Raji (cell line): ENCODE data around the gene CACNA1D.

Source experiments
- POLR2A ChIP-seq: IDR thresholded peaks from 2 replicates; pipeline ENCODE4 v1.6.1; 2011; ENCODE audit warnings: low read depth, low read length, control low read depth; ENCODE audit not compliant: insufficient read depth

Gene CACNA1D

DNA sequence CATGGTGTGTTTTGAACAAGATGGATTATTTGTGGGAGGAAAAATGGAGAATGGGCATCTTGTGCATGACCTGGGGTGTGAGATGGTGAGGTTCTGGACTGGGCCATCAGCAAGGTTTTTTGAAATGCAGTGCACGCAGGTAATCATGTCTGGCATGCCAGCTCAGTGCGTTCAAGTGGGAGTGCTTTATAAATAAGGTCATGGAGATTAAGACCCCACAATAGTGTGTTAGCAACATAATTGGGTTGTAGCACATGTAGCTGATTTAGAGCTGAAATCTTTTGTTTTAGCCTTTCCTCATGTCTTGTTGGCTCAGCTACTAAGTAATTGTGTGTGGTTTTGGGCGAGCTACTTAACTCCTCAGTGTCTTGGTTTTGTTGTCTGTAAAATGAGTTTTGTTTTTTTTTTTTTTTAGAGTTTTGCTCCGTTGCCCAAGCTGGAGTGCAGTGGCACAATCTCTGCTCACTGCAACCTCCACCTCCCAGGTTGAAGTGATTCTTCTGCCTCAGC, 3.9 kb upstream of the CACNA1D start:
- no peak for TF ChIP-seq POLR2A

DNA sequence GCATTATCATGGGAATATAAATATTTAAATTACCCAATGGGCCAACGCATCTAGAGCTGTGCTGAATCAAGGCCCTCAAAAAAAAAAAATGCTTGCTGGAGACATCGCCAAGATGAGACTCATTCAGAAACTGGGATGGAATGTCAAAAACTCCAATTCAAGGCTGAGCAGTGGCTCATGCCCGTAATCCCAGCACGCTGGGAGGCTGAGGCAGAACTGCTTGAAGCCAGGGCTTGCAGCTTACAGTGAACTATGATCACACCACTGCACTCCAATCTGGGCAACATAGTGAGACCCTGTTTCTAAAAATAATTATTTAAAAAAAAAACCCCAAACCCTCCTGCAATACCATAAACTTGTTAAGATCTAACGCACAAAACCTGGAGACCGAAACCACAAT, 3.1 kb upstream of the CACNA1D start:
- no peak for TF ChIP-seq POLR2A

DNA sequence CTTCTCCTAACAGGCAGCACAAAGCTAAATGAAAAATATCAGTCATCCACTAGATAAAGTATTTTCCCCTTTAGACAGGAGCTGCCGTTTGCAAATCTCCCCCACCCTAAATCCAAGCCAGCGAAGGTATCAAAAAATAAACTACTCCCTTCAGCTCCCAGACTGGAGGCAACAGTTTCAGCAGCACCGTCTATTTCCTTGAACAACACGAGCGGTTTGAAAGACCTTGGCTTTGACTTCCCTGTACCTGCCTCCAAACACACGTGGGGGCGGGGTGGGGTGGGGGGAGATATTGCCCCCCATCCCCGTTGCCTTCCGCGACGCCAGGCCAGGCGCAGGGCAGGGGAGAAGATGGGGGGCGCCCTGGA, 832 bp upstream of the CACNA1D start:
- TF ChIP-seq POLR2A, result no peak

GRCh38 chr3:53495146-53495519, 722 bp downstream of the CACNA1D start:
- TF ChIP-seq POLR2A, result no peak

- TF ChIP-seq POLR2A, result no peak
Observed at GRCh38 chr3:53495520-53496391, 1.3 kb downstream of the CACNA1D start.

DNA sequence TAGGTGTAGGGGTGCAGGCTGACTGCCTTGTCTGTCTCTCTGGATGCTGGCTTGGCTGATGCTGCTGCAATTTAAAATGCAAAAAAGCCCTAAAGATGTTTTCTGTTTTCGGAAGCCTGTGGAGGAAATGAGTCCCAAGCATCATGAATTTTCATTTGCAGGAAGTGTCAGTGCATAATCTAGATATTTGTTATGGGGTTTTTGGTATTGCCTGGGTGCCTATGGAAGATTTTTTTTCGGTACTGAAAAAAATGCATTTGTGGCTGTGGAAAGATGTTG, 1.9 kb downstream of the CACNA1D start:
- TF ChIP-seq POLR2A, result no peak

DNA sequence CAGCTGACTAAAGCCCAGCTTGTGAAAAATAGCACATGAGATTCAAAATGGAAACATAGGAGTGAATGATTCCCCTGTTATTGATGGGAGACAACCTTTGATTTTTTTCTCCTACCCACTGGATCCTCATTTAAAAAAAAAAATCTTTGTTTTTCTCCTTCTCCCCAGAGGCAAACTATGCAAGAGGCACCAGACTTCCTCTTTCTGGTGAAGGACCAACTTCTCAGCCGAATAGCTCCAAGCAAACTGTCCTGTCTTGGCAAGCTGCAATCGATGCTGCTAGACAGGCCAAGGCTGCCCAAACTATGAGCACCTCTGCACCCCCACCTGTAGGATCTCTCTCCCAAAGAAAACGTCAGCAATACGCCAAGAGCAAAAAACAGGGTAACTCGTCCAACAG, 2.6 kb downstream of the CACNA1D start:
- TF ChIP-seq POLR2A, result no peak

DNA sequence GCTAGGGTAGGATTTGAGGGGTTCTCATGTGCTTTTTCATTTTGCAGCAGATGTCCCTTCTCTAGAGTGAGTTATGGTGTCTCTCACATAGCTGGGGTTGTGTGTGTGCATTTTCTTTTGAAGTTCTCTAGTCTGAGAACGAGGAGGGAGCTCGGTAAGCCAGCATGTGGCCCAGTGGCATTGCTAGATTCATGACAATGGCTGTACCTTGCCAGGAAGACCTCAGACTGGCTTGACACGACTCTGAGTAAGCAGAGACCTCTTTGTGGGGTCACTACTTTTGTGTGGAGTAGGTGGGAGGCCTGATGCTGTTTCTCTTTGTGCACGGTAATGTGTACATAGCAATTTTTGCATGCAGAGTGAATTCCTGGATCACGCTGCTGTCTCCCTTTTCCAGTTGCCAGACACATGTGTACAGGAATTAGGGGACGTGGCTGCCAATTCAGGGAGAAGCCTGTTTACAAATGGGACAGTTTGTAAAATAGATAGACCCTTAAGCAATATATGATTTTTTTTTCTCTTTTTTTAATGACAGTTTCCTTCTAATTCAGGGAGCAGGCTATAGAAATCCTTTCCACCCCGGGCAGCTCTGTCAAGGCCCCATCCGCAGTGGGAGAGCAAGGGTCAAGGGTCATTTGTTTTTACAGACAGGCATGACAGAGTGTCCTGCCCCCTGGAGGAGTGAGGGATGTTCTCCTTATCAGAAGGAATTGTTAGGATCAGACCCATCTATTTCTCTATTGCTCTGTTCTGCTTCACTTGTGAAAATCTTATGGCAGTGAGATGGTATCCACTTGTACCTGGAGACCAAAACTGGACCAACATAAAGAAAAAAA, 4.6 kb downstream of the CACNA1D start:
- TF ChIP-seq POLR2A, result no peak

GRCh38 chr3:53500165-53500777, 5.9 kb downstream of the CACNA1D start:
- no peak for TF ChIP-seq POLR2A

- TF ChIP-seq POLR2A, result no peak
Observed at GRCh38 chr3:53501178-53501577, 6.8 kb downstream of the CACNA1D start.

DNA sequence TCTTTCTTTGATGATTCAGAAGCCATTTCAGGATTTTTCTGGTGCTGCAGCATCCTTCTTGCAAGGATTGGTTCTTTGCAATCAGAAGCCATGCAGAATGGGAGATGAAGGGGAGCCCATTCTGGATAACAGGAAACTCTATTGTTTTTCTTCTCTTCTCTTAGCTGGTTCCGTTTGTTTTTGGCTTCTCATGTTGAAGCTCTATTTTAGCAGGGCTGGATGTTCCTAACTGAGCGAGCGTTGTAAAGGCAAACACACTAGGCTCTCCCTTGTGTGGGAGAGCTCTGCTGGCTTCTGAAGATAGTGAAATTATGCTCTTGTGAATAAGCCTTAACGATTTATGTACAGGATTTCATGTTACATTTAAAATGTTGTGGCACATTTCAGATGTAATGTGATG, 8.3 kb downstream of the CACNA1D start:
- no peak for TF ChIP-seq POLR2A

- TF ChIP-seq POLR2A, result no peak
Observed at GRCh38 chr3:53503195-53503594, 8.8 kb downstream of the CACNA1D start.

DNA sequence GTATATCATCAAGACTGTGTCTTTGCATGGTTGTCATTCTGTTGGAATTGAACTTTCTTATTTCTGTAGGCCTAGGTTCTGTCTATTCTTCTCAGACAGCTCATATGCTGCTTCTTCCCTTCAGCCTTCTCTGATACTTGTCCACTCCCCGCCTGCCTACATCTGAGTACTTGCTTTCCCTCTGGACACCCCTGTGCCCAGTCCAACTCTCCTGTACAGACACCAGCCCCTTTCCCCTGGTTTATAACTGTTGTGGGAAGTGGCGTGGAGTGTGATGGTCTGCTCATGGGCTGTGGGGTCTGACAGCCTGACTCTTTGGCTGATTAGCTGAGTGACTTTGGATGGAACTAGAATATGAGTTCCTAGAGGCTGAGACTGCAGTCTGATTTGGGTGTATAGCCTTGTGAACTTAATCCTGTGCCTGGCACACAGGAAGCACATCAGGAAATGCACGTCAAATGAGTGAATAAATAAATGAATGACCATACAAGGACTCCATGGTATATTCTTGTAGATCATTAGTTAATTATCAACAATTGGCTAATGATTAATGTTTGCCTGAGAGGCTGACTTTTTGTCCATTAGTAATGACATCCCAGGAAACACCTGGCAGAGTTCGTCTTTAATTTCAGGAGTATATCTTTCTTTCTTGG, 11.8 kb downstream of the CACNA1D start:
- no peak for TF ChIP-seq POLR2A

- TF ChIP-seq POLR2A, result no peak
Observed at GRCh38 chr3:53506763-53507145, 12.3 kb downstream of the CACNA1D start.

GRCh38 chr3:53509494-53509893, 15.1 kb downstream of the CACNA1D start:
- TF ChIP-seq POLR2A, result no peak

DNA sequence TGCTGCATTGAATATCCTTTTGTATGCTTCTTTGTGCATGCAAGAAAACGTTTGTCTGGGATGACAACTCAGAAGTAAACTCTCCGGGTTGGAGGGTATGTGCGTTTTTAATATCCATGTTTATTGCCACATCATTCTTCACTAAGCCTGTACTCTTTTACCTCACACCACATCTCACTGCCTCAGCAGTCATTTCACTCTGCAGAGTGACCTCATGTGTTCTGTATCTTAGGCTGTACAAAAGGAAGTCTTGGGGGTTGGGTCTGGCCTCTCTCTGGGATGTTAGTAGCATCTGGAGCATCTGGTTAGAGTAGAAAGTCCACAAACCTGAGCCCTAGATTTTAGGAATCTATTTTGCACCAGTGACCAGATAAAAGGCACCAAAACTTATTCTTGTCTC, 16.1 kb downstream of the CACNA1D start:
- TF ChIP-seq POLR2A, result no peak

DNA sequence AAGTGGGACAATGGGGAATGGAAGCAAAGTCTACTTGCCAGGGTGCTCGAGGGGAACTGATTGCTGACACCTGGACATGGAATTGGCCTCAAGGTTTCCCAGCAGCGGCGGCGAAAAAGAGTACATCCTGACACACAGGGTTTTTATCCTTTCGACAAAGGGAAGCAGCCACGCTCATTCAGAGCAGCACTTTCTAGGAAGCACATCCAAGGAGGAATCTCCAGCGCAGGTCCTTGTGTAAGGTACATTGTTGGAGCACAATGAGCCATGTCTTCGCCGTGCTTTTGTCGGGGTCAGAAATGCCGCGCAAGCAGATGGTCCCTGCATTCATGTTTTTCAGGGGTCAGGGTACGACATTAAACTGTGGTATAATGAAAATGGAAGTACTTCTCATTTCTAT, 16.8 kb downstream of the CACNA1D start:
- TF ChIP-seq POLR2A, result no peak
